ENCODE results near the gene TLX1.
A peak's percentile ranks its signal among the peaks of the same experiment; 100 is the strongest.

Gene TLX1

GRCh38 chr10:101134299-101135127 is 3.4 kb downstream of the TLX1 start:
- DNase-seq, result no peak

DNA sequence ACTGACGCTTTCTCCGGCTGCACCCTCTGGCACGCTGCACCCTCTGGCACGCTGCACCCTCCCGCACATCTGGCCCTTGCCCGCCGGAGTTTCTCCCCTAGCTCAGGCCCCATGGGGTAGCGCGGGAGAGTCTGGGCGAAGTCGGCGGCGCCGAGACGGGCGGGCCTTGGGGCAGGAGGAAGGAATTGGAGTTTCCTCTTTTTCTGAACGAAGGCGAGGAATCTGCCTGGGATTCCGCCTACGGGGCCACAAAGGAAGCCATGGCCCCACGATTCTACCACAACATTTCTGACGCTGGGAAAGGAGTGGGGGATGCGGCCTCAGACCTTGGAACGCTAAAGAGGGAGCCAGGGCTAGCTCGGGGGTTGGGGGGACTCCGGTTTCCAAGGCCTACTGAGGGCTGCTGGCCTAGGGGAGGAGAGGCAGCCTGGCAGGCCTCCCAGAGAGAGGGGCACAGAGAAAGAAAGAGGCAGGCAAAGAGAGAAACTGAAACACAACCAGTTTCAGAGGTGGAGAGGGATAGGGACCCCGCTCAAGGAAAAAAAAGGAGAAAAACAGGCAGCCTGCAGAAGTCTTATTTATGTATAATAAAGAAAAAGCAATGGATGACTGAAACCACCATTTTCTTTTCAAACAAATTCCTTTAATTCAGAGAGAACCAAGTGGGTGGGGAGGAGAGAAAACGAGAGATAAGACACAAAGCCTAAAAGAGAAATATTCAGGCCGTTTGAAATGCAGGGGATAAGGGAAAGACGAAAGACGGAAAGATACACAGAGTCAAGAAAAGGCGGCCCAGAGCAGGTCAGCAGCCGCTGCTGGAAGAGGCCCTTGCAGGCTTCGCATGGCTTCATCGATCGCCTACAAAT is 4.3 kb downstream of the TLX1 start:
- DNase-seq, result no peak

DNA sequence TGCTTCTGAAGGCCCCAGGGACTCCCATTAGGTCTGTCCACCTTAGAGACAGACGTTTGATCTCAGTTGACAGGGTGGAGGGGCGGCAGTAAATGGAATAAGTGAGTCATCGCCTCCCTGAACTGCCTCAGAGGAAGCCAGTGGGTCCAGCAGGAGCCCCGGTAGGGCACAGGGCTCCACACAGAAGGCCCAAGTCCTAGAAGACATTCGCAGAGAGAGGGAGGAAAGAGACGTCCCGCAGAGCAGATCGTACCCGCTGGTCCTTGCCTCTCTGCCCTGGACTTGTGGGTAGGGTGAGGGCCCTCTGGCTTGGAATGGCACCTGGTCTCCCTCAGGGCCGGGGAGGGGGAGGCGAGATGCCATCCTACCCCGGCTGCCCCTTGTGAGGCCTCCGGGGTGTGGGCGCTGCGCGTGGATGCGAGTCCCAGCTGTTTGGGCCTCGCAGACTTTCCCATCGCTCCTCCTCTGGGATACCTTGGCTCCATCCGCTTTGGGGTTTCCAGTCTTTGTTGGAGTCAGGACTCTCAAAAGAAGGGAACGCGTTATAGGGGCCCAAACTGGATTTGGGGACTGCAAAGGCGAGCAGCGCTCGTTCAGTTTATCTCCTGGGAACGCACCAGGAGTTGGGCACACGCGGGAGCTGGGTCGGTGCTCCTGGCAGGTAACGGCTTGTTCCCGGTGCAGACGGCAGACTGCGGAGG is 5.1 kb downstream of the TLX1 start:
- no peak for DNase-seq

GRCh38 chr10:101136708-101137121 is 5.6 kb downstream of the TLX1 start:
- DNase-seq, result no peak

- no peak for DNase-seq
Observed at GRCh38 chr10:101137271-101137670, 6.2 kb downstream of the TLX1 start.

DNA sequence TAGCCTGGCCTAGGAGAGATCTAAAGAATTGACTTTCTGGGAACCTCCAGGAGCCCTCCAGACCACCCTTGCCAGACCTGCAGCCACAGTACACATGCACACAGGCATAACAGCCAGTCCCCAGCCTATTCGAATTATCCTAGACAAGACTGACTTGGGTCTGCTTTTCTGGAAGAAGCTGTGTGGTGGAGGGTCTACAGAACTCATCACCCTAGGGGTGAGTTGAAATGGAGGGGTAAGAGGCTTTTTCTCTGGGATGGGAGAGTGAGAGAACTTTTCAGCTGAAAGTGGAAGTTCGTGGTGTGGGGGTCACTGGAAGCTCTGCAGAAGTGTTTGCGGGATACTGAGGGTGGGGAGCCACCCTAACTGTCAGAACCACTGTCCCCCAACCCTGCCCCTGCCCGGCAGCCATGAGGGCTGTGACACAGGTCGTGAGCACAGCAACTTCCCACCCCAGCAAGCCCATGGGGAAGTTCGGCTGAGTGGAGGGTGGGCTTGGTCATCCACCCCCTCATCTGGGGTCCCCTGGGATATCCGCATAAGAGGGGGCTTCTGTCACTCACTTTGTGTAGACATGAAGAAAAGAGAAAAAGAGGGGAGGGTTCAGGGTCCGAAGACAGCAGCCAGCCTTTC is 7.8 kb downstream of the TLX1 start:
- no peak for DNase-seq

- no peak for DNase-seq
Observed at GRCh38 chr10:101139421-101139911, 8.4 kb downstream of the TLX1 start.

DNA sequence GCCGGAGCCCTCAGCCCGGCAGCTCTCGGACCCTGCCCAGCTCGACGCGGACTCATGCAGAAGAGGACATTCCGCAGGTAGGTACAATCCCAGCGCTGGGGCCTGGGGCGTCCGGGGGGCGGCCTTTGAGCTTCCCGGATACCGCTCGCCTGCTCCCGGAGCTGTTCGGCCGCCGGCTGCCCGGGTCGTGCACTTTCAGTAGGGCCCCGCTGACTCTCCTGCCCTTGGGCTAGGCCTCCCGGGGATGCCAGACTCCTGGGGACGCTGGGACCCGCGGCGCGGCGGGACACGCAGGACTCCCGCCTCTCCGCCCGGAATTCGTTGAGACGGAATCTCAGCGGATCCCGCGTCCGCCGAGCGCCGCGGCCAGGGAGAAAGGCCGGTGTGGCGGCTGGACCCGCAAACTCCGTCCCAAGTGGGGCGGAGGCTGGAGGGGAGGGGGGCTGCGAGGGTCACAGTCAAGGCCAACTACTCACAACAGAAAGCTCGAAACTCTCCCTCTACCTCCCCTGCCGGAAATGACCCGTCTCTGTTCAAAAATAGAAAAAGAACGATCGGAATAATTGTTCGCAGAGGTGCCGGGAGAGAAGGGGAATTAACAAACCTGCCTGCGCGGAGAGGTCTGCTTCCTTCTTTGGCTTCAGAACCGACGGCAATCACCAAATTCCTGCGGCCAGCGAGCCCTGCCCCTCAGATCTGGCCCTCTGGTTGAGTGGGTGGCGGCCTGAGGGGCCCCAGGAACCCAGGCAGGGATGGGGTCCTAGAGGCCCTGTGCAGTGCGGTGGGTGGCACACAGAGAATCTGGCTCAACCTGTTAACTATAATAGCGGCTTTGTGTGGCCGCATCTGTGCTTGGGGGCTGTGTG is 9.2 kb downstream of the TLX1 start:
- DNase-seq, result no peak

DNA sequence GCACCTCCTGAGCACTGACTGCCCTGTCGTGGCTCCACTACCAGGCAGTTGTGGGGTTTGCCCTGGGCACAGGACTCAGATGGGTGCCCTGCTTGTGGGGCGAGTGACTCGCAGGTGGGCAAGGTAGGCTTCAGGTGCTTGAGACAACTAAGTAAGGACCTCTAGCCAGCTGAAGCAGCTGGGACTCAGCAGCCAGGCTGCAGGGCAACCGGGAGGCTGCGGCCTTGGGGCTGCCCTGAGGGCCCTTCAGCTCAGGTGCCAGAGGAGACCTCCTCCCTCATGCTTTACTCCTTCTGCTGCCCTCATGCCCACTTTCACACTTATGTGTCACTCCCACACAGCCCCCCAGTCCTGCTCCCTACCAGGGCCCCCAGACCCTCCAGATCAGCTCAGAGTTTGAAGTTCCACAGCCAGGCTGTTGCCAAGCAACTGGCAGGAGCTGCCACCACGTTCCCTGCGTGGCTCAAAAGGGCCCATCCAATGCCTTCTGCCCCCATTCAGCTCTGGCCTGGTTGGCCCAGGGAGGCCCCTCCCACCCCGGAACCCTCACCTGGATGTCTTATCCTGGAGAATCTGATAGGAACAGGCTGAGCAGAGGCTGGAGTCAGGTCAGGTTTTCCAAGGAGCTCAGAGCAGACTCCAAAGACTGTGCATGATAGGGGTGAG is 10.0 kb downstream of the TLX1 start:
- DNase-seq, result no peak

DNA sequence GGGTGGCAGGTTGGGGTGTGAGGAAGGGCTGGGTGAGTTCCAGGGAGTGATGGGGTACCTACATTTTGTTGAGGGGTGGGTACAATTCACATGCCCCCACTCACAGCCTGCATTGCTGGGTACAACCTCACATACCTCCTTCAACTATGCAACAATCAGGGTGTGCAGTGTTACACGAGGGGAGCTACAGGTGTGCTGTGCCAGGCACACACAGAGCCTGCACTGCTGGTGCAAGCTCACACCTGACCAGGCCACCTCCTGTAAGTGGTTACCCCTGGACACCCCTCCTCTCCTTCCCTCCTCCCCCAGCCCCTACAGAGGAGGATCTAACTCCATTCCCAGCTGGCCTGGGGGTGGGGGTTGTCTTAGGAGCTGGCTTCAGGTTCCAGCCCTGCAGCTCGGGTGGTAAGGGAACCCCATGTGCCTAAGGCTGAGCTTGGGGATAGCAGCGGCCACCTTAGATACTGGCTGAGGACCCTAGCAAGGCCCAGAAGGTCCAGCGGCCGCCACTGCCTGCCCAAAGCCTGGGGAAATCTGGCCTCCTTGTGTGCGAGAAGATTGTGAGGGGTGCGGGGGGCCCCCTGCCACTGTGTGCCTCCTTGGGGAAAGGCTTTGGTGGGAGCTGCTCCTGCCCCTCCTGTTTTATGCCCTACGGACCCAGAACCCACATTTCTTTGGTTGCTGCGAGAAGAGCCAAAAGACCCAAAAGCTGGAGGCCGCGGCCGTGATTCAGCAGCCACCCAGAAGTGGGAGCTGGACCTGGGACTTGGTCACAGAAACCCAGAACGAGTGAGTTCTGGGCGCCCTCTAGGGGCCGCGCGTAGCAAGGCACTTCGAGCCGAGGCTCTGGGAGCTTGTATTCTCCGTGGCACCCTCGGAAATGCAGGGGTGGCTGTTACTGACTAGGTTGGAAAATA is 10.8 kb downstream of the TLX1 start:
- peak; percentile 1 for DNase-seq

DNA sequence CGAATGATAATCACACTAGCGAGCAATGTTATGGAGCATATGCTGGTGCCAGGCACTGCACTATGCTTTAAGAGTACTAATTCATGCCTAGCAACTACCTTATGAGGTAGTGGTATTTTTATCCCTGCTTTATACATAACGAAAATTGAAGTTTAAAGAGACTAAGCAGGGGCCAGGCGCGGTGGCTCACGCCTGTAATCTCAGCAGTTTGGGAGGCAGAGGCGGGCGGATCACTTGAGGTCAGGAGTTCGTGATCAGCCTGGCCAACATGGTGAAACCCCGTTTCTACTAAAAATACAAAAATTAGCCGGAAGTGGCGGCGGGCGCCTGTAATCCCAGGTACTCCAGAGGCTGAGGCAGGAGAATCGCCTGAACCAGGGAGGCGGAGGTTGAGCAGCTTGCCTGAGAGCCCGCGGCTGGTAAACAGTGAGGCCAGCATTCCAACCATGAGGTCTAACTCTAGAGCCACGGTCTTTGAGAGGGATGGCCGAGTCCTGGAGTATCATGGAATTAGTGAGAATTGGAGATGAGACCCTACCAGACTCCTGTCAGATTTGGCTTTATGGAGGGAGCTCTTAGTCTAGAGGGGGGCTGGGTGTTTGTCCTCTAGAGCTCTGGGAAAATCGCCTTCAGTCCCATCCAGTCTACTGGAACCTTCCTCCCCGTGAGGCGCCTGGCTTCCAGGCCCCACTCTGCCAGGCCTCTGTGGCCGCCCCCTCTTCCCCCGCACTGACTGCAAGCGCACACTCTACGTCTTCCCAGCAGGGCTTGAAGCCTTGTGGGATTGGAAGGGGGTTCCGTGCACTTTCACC is 11.6 kb downstream of the TLX1 start:
- DNase-seq, result no peak

DNA sequence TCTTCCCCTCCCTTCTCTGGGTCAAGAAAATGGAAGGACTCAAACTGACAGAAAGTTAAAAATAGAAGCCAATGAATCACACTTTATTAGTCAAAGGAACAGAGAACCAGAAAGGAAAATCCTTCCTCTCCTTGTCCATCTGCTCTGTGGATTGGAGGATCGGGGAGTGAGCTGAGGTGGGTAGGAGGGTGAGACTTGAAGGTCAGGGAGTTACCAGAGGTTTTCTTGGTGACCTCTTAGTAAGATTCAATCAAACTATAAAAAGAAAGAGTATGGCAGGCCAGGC is 12.2 kb downstream of the TLX1 start:
- no peak for DNase-seq

DNA sequence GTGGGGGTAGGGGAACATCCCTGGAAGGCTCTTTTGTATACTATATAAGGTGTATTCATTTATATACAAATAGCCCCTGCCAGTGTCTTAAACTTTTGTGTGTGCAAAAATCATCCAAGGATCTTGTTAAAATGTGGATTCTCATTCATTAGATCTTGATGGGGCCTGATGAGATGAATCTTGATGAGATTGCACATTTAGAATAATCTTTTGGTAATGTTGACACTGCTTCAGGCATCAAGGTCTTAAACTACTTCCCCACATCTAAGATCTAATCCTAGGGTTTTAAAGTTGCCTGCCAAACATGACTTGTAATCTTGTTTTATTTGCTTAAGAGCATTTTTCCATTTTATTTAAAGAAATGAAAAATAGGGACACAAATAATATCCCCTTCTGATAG is 13.0 kb downstream of the TLX1 start:
- no peak for DNase-seq

- no peak for DNase-seq
Observed at GRCh38 chr10:101145145-101145544, 14.0 kb downstream of the TLX1 start.

- DNase-seq, result no peak
Observed at GRCh38 chr10:101145750-101146391, 14.8 kb downstream of the TLX1 start.

GRCh38 chr10:101146392-101147251 is 15.5 kb downstream of the TLX1 start:
- no peak for DNase-seq

- no peak for DNase-seq
Observed at GRCh38 chr10:101151395-101151794, 20.3 kb downstream of the TLX1 start.

GRCh38 chr10:101152316-101152715 is 21.2 kb downstream of the TLX1 start:
- DNase-seq, result no peak
